ENCODE measurements around the gene CD82. TPM values are rescaled to one million over a fixed set of nuclear protein-coding genes. Genes with fewer than 3 reads are reported as not detected.

CD82 gene
- total and polyA plus RNA-seq, 2 of the 8 experiments (the other 6 are each of a cell fraction or from before 2014, with no cell fraction given) = 7.9 to 10.3 TPM

DNA sequence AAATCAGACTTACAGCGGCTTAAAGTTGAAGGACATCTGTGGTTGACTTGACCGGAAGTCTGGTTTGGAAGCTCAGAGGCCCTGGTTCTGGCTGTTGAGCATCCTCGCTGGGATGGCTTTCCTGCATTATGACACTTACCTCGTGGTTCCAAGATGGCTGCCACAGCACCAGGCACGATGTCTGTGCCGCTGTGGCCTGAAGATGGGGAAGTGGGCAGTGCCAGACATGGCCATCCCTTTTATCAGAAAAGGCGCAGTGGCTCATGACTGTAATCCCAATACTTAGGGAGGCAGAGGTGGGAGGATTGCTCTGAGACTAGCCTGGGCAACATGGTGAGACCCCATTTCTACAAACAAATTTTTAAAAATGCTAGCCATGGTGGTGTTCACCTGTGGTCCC, 40.5 kb downstream of the CD82 start (continued):
- TF ChIP-seq TBP (IDR thresholded peaks at IDR 0.05; ENCODE audit: low read depth, low read length) = no peak
- TF ChIP-seq TAF7 (optimal IDR thresholded peaks at IDR 0.05; ENCODE audit: borderline replicate concordance, low read depth, low read length) = no peak
- TF ChIP-seq RBBP5 (IDR thresholded peaks at IDR 0.05; ENCODE audit: borderline replicate concordance, low read depth, low read length) = no peak
- no peak for TF ChIP-seq NRF1 (IDR thresholded peaks at IDR 0.05; ENCODE audit: low read depth, low read length)
